NK-92 (cell line): ENCODE measurements around the gene ZNF37A.
A peak's percentile ranks its signal among the peaks of the same experiment; 100 is the strongest.
"Not testable (repeated sequence)": the region's sequence is repeated elsewhere in the genome, so short reads cannot be mapped to it uniquely, and the experiment has no call there.

Experiments used
- DNase-seq: peaks from one replicate; lab custom pipeline; 2025; ENCODE audit not compliant: unreplicated experiment; lab: John Stamatoyannopoulos, UW

ZNF37A gene

DNA sequence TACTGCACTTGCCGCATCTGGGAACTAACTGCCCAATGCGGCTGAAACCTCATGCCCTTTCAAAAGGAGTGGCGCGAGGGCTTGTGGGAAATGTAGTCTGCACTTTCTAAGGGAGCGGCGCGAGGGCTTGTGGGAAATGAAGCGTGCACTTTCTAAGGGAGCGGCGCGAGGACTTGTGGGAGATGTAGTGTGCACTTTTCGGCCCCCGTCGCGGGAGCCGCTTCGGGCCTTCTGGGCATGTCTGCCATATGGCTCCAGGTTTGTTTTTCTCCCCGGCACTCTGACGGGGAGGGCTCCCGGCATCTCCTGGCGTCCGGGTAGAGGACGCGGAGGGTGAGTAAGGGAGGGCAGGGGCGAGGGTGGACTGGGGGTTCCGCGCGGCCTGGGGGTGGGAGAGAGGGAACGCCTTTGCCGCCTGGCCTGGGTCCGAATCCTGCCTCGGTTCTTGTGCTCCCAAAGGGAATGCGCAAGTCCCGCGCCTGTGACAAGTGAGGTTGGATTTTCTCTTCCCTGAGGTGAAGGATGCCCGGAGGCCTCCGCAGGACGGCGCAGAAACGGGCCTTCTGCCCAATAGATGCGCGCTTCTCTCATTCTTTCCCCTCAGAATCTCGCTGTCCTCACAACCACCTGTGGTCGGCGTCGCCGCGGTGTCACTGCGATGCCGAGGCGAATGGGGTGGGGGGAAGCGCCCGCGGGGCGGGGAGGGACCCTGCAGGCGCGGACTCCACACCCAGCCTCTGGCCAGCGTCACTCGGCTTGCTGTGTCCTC lies at the start of gene ZNF37A:
TSS of gene ZNF37A (plus strand) at position 180 of the 769 bp plus-strand sequence. CDS start 2,281 bp downstream, outside the sequence.
- peak; percentile 54 for DNase-seq

DNA sequence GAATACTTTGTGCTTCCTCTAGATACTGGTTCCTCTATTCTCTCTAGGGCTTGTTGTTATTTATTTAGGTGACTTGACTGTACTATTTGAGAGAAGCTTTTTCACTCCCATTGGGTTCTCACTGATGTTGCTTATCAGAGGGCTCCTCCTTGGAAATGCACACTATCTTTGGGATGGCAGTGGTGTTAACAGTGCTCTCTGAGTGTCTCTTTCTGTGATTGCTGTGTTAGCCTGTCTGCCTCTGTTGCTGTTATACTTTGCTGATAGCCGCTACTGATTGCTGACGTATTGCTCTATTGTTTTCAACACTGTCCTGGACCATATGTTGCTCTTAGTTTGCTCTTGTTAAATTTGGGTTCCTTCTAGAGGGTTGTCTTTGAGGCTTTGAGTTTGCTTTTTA lies 49.0 kb upstream of the ZNF37A start:
- DNase-seq: no peak

DNA sequence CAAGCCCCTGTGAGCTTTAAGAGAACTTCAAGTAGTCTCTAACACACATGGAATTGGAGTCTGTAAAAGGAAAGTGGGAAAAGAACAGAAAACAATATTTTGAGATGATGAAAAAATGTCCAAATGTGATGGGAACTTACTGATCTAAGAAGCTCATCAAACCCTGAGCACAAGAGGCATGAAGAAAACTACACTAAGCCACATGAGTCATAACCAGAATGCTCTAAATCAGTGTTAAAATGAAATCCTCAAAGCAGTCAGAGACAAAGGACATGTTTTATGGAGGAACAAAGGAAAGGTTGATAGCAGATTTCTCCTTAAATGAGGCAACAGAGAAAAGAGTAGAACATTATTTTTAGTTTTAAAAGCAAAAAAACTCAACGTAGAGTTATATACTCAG lies 46.5 kb upstream of the ZNF37A start:
- no peak for DNase-seq

DNA sequence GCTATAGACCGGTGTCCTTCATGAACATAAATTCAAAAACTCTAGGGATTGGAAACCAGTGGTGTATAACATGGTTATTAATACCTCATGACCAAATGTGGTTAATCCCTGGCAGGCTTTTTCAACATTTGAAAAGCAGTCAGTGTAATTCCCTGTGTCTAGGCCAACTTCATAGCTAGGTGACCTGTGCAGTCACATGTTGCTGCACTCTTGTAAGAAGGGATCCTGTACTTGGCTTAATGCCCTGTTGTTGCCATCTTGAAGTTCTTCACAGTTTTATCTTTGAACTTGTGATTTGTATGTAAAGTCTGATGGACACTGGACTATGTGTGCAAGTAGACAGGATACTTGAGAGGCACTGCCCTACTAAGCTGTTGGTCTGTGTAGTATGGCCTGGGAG lies 43.9 kb upstream of the ZNF37A start:
- DNase-seq: no peak

DNA sequence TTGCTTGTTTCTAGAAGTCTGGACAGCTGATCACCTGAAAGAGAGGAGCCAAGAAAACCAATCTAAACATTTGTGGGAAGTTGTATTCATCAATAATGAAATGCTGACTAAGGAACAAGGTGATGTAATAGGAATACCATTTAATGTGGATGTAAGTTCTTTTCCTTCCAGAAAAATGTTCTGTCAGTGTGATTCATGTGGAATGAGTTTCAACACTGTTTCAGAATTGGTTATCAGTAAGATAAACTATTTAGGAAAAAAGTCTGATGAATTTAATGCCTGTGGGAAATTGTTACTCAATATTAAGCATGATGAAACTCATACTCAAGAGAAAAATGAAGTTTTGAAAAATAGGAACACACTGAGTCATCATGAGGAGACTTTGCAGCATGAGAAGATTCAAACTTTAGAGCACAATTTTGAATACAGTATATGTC lies 39.8 kb upstream of the ZNF37A start:
- no peak for DNase-seq

DNA sequence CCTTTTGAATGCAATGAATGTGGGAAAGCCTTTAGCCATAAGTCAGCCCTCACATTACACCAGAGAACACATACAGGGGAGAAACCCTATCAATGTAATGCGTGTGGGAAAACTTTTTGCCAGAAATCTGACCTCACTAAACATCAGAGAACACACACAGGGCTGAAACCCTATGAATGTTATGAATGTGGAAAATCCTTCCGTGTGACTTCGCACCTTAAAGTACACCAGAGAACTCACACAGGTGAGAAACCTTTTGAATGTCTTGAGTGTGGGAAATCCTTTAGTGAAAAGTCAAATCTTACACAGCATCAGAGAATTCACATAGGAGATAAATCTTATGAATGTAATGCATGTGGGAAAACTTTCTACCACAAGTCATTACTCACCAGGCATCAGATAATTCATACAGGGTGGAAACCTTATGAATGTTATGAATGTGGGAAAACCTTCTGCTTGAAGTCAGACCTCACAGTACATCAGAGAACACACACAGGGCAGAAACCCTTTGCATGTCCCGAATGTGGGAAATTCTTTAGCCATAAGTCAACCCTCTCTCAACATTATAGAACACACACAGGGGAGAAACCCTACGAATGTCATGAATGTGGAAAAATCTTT lies 38.8 kb upstream of the ZNF37A start:
- DNase-seq: not testable (repeated sequence)

DNA sequence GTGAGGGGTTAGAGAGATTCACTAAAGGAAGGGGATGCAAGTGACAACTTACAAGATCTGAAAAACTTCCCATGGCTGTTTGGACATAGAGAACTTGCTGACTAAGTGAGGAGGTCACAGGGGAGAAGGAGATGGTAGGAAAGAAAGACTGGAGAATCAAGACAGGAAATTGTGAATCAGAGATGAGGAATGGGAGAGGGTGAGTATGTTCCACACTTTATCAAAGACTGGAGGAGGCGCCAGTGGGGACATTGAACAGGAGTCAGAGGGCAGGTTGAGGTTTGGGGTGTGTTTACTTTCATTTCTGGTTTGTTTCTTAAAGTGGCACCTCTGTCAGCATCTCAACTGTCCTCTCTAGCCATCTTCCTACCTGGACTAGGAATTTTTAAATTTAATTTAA lies 24.5 kb upstream of the ZNF37A start:
- not testable (repeated sequence) for DNase-seq

DNA sequence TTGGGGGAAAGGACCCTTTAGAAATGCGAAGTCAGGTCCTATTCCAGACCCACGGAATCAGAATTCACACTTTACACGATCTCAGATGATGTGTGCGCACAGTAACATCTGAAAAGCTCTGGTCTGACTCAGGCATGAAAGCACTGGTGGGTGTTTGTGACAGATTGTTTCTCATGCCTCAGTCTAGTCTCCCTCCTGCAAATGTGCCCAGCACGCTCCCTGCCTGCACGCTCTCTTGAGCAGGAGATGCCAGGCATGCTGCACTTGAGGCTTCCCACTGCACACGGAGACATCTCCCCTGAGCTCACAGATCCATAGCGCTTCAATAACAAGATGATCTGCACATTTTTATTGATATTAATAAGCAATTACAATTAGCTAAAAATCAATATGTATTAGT lies 23.6 kb upstream of the ZNF37A start:
- no peak for DNase-seq

DNA sequence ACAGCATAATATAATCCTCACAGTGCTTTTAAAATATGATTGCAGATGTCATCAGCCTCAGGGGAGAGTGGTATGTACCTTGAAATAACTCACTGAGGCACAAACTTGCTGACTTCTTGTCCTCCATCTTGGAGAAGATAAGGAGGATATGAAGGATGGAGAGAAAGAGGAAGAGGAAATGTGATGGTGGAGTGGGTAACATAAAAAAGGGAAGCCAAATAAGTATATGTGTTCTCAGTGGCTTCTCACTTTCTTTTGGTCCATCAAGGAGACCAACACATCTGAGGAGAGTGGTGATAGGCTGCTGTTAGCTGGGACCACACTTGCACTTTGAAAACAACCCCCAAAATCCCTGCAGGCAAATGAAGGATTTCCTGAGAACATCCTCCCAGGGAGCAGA lies 21.6 kb upstream of the ZNF37A start:
- DNase-seq: no peak

DNA sequence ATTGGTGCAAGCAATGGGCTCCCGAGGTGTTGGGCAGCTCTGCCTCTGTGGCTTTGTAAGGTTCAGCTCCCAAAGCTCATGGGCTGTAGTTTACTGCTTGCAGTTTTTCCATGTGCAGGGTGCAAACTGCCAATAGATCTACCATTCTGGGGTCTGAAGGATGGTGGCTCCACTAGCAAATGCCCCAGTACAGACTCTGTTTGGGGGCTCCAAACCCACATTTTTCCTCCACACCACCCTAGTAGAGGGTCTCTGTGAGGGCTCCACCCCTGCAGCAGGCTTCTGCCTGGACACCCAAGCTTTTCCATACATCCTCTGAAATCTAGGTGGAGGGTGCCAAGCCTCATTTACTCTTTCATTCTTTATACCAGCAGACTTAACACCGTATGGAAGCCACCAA lies 17.4 kb upstream of the ZNF37A start:
- DNase-seq: no peak

DNA sequence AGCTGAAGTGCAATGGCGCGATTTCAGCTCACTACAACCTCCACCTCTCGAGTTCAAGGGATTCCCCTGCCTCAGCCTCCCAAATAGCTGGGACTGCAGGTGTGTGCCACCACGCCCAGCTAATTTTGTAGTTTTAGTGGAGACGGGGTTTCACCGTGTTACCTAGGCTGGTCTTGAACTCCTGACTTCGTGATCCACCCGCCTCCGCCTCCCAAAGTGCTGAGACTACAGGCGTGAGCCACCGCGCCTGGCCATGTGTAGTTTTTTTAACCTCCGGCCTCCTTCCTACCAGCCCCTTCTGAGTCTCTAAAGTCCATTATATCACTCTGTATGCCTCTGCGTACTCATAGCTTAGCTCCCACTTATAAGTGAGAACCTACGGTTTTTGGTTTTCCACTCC lies 819 bp upstream of the ZNF37A start:
- DNase-seq: not testable (repeated sequence)

DNA sequence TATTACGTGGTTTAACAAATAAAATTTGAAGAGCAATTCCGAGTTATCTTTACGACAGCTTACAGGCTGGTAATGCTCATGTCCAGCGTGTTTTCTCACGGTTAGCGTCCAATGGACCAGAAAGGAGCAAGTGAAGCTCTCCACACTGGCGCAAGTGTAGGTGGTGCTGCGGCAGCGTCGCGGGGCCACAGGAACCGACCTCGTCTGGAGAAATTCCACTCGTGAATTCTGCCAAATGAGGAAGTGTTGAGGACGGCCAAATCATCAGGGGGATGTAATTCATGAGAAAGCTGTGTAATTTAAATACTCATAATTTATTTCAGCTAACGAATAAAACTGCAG lies 350 bp upstream of the ZNF37A start:
- no peak for DNase-seq

DNA sequence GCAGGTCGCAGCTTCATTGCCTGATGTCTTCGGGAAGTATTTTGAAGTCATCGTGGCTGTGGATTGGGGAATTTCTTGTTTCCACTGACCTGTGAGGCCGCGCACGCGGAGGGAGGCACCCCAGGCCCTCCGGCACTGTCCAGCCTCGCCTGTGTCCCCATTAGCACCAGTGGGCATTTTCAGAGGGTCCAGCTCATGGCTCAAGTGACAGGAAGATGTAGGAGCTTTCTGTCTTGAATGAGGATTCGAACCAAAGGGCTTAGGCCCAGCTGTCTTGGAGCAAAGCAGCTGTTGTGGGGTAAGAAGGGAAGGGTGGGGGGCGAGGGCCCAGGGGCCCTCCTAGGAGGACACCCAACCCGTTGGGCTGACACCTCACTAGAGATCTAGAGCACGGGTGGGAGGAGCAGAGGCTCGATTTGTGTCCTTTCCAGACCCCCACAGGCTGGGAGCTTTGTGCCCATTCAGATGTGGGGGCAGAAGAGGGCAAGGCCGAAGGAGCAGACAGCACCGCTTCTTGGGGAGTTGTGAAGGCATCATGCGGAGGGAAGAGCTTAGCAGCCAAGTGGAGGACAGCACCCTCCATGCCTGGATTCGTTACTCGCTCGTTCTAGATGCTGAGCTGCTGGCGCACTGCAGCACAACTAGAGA lies 914 bp downstream of the ZNF37A start:
- no peak for DNase-seq

DNA sequence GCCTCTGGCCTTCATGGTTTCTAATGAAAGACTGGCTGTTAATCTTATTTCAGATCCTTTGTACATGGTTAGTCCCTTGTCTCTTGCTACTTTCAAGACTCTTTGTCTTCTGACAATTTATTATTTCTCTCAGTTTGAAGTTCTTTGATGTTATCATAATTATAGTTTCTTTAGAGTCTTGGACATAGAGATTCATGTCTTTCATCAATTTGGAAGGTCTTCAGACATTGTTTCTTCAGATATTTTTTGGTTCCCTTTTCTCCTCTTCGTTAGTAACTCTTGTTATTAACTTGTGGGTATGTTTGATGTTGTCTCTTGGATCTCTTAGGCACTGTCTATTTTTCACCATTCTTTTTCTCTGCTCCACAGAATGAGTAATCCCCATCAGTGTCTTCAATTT lies 8.7 kb downstream of the ZNF37A start:
- no peak for DNase-seq

DNA sequence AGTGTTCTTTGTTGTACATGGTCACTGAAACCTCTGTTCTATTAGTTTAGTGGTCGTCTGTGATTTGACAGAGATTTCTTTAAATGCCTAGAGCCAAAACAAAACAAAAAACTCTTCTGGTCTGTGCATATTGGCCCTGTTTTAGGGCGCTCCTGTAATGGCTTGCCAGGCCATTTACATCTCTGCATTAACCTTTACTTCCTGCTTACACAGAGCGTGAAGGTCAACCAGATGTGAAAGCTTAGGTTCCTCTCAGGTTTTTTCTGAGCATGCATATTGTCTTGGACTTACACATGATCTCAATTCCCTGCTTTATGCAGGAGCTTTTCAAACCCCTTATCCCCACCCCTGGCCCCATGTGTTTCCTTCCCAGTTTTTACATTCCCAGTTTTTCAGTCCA lies 9.6 kb downstream of the ZNF37A start:
- DNase-seq: no peak

DNA sequence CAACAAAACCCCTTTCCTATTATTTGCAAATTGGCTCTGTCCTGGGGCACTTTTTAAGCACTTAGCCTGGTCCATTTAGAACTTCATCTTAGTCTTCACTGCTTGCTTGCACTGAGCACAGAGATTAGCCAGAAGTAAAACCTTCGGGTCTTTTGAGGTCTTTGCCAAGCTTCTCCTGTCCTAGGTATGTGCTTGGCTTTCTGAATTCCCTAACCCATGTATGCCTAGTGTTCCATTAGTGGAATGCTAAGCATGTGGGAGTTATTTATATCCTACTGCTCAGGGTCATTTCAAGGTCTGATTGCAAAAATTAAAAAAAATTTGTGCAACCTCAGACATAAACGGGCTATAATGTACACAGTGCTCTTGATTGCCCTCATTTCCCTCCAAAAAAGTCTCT lies 18.0 kb downstream of the ZNF37A start:
- DNase-seq: no peak

DNA sequence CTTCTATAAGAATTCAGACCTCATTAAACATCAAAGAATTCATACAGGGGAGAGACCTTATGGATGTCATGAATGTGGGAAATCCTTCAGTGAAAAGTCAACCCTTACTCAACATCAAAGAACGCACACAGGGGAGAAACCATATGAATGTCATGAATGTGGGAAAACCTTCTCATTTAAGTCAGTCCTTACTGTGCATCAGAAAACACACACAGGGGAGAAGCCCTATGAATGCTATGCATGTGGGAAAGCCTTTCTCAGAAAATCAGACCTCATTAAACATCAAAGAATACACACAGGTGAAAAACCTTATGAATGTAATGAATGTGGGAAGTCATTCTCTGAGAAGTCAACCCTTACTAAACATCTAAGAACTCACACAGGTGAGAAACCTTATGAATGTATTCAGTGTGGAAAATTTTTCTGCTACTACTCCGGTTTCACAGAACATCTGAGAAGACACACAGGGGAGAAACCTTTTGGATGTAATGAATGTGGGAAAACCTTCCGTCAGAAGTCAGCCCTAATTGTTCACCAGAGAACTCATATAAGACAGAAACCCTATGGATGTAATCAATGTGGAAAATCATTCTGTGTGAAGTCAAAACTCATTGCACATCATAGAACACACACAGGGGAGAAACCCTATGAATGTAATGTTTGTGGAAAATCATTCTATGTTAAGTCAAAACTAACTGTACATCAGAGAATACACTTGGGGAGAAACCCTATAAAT lies 24.1 kb downstream of the ZNF37A start:
- no peak for DNase-seq

DNA sequence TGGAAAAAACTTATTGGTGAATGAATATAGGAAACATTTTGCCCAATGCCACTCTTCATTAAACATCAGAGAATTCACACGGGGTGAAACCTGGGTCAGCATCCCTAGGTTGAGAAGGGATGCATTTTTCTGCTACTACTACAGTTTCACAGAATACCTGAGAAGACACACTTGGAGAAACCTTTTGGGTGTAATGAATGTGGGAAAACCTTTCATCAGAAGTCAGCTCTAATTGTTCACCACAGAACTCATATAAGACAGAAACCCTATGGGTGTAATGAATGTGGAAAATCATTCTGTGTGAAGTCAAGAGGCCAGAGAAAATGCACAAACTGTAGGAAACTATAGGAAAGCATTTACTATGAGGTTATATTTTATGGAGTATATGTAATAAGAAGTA lies 24.9 kb downstream of the ZNF37A start:
- no peak for DNase-seq

DNA sequence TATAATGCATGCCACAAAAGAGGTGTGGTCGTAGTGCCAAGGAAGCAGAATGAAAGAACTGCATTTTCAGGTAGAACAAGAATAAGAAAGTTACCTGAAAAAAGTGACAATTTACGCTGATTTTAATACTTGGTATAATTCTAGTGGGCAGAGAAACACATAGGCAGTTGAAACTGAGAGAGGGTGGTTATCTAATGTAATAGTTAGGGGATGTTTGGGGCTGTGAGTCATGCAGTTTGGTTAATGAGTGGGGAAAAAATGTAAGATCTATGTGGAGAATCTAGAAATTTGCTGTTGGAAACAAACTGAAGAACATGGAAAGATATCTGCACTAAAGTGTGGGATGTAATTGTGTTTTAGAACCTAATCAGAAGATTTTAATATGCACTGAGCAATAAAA lies 33.7 kb downstream of the ZNF37A start:
- DNase-seq: no peak

DNA sequence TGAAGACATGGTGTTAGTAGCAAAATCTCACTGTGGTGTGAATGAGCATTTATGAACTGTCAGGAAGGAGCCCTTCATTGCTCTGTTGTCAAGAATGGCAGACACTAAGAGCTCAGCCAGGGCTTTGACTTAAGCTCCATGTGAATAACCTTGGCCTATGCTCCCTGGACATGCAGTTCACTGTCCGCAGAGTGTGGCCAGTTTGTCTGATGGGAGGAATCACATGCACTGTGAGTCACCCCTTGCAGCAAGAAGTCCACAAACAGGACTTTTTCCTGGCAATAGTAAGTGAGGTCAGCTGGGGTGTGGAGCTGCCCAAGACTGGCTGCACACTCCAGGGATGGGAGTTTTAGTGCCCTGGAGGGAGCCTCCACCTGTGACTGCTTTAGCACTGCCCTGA lies 49.5 kb downstream of the ZNF37A start:
- DNase-seq: no peak

DNA sequence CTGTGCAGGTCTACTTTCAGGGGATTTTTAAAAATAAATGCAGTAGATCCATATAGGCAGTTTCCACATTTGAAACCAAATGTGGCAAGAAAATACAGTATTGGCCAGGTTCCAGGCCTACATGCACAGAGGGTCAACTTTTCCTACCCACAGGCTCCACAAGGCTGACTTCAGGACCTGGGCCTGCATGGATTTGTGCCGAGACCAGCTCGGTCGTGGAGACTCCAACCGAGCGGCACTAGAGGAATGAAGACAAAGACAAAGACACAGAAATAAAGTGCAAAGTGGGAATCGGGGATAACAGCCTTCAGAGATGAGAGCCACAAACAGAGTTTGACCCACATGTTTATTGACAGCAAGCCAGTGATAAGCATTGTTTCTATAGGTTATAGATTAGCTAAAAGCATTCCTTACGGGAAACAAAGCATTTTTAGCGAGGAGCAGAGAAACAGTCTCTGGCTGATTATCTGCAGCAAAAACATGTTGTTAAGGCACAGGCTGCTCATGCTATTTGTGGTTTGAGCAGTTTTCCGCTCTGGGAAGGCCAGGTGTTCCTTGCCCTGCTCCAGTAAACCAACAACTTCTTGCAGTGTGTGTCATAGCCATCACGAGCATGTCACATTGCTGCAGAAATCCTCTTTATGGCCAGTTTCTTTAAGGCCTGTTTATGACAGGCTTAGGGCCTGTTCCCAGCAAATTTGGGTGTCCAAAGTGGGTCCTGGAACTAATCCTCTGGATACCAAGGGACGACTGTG lies 52.6 kb downstream of the ZNF37A start:
- DNase-seq: no peak
